ENCODE data around the gene SIDT2.

The SIDT2 gene

DNA sequence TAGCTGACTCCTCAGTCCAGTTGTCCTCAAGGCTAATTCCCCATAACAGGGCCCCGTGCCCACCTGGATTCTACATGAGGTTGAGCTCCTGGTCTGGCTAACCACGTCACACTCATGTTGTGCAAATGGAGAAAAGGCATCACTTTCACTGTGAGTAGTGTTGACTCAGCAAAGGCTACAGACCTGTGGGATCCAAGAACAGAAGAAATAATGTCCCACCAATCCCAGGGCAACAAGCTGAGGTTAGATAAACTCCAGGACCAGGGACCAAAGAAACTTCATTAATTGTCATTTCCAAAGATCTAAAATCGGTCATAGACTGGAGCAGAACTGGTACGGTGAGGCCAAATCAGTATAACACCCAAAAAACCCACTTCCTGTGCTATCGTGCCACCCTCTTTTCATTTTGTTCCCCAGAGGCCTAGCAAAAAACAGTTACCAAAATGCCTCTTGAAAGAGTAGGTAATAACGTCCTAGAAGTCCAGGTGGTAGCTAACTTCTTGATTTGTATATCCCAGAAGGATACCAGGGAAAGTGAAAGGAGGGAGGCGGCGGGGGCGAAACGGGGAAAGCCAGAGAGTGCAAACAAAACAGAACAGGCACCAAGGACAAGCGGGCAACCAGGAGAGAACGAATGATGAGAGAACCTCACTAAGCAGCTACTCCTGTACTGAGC, 51.9 kb downstream of the SIDT2 start:
- peak overlapping the region; percentile 93 to 99 for H3K4me3 Mint-ChIP-seq
- peaks cover 53 to 61% of the 10 kb centered on the region in 2 donors for H3K4me1 Mint-ChIP-seq (ENCODE audit: low read depth in 2 of 2)
- no peaks in the 10 kb centered on the region for H3K9me3 Mint-ChIP-seq
- peak; percentile 46 to 54 (median 49) for DNase-seq
- peaks cover 69% of the 10 kb centered on the region for H3K36me3 Mint-ChIP-seq (ENCODE audit: insufficient read depth)
- H3K27ac Mint-ChIP-seq: peak overlapping the region; percentile 92 to 96
- H3K27me3 Mint-ChIP-seq: no peaks in the 10 kb centered on the region
- peak; percentile 63 for ATAC-seq (replicated peaks)

DNA sequence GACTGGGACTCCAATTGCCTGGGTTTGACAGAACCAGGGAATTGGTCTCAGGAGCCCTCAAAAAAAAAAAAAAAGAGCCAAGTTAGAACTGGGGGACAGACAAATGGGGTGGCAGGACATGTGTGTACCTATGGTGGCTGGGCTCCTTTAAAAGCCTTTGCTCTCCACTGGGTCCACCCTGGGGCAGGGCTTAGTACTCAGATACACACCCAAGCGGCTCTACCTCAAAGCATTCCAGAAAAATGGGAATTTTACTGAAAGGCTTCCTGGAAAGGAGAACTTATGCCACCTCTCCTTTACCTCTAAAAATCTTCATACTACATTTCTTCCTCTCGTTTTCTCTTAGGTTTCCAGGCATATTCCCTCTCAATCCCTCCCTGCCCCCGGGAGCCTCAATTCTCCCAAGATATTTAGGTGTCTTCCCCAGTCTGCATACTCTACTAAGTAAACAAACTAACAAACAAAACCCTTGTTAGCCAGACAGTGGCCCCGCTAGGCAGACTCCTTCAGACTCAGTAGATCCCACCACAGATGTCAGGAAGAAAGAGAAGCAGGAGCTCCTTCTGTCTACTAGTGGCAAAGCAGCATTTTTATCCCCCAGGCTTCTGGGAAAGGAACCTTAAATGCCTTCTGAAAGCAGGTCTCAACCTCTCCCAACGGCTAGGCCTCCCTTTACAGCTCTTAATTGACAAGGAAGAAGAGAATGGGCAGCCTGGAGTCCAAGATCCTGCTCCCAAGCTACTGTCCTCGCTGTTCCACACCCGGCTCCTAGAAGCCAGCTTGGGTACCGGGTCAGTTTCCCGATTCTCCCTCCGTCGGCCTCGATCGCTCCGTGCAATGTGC, 52.7 kb downstream of the SIDT2 start:
- peaks cover 62% of the 10 kb centered on the region for H3K36me3 Mint-ChIP-seq (ENCODE audit: insufficient read depth)
- DNase-seq (no peak), ATAC-seq (replicated peaks) (no peak)
- peak overlapping the region; percentile 93 to 99 for H3K4me3 Mint-ChIP-seq
- H3K27me3 Mint-ChIP-seq: no peaks in the 10 kb centered on the region
- no peaks in the 10 kb centered on the region for H3K9me3 Mint-ChIP-seq
- peak overlapping the region; percentile 92 to 96 for H3K27ac Mint-ChIP-seq
- H3K4me1 Mint-ChIP-seq (ENCODE audit: low read depth in 2 of 2): peaks cover 52 to 59% of the 10 kb centered on the region in 2 donors

DNA sequence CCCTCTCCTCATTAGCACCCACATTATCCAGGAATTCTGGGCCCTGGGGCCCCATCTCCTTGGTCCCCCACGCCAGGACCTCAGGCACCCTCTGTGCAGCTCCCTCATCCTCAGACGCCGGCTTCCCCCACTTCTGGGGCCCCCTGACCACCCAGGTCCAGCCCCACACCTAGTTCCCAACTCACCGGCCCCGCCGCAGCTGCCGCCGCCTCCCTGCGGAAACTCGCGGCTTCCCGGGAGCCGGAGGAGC, 53.2 kb downstream of the SIDT2 start, which contains the start of gene PCSK7:
Gene PCSK7 (minus strand): TSS at position 232 of the 250 bp plus-strand sequence. CDS start 2,229 bp downstream, outside the sequence.
- Mint-ChIP-seq H3K4me1 (ENCODE audit: low read depth in 2 of 2) (peaks cover 48 to 54% of the 10 kb centered on the region in 2 donors), H3K9me3 (no peaks in the 10 kb centered on the region), H3K27me3 (no peaks in the 10 kb centered on the region), H3K4me3 (peak within 1 kb of the TSS; percentile 93 to 99), H3K27ac (peak within 1 kb of the TSS; percentile 92 to 96), H3K36me3 (ENCODE audit: insufficient read depth) (peaks cover 56% of the 10 kb centered on the region)
- ATAC-seq (replicated peaks) (no peak), DNase-seq (peak in 1 of 3 experiments; percentile 41)

GRCh38 chr11:117232092-117232878, 53.7 kb downstream of the SIDT2 start, which contains the start of gene RNF214:
Gene RNF214, plus strand, starts transcription at chr11:117232671. Its CDS starts 1,602 bp downstream, at chr11:117234273.
- DNase-seq (peak; percentile 53 to 65 (median 64)), ATAC-seq (replicated peaks) (peak; percentile 77)
- no peaks in the 10 kb centered on the region for H3K9me3 Mint-ChIP-seq
- H3K4me3 Mint-ChIP-seq: peak within 1 kb of the TSS; percentile 93 to 99
- no peaks in the 10 kb centered on the region for H3K27me3 Mint-ChIP-seq
- H3K27ac Mint-ChIP-seq: peak within 1 kb of the TSS; percentile 92 to 96
- H3K4me1 Mint-ChIP-seq (ENCODE audit: low read depth in 2 of 2): peaks cover 43 to 50% of the 10 kb centered on the region in 2 donors
- H3K36me3 Mint-ChIP-seq (ENCODE audit: insufficient read depth): peaks cover 51% of the 10 kb centered on the region

DNA sequence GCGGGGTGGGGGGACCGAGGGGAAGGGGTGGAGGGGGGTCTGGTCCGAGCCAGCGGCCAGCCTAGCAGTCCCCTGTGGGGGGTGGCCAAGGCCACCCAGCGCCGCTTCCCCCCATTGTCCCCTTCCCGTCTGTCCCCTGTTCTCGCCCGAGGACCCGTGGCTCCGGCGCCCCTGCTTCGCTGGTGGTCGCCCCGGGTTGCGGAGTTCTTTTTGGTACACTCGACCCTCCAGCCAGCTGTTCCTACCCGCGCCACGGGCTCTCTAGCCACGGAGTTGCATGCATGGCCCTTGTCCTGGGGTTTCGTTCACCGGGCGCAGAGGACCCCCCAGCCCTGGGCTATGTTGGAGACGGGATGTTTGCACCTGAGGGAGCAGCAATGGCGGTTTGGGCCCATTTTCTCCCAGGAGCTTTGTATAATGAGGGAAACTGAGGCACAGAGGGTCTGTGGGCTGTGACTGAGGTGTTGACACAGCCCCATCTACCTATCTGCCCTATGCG, 54.4 kb downstream of the SIDT2 start:
- ATAC-seq (replicated peaks) (no peak), DNase-seq (peak in 1 of 3 experiments; percentile 11)
- H3K36me3 Mint-ChIP-seq (ENCODE audit: insufficient read depth): peaks cover 46% of the 10 kb centered on the region
- peak overlapping the region; percentile 84 to 87 for H3K4me3 Mint-ChIP-seq
- H3K27ac Mint-ChIP-seq: peak overlapping the region; percentile 67 to 96
- no peaks in the 10 kb centered on the region for H3K27me3 Mint-ChIP-seq
- no peaks in the 10 kb centered on the region for H3K9me3 Mint-ChIP-seq
- H3K4me1 Mint-ChIP-seq (ENCODE audit: low read depth in 2 of 2): peaks cover 42 to 50% of the 10 kb centered on the region in 2 donors

DNA sequence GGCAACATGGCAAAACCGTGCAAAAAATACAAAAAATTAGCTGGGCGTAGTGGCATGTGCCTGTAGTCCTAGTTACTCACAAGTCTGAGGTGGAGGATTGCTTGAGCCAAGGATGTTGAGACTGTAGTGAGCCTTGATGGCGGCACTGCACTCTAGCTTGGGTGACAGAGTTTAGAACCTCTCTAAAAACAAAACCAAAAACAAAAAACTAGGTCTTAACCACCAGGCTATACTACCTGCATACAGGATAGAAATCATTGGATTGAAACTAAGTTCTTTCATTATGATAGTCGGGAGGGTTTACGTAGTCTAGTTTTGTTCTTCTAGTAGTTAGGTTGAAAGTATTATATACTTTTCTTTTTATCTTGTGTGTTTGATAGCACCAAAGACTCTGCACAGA, 59.7 kb downstream of the SIDT2 start:
- H3K27me3 Mint-ChIP-seq: no peaks in the 10 kb centered on the region
- H3K9me3 Mint-ChIP-seq: no peaks in the 10 kb centered on the region
- ATAC-seq (replicated peaks): no peak
- no peak for DNase-seq
- H3K4me3 Mint-ChIP-seq: no peak overlapping the region
- no peak overlapping the region for H3K27ac Mint-ChIP-seq
- H3K4me1 Mint-ChIP-seq (ENCODE audit: low read depth in 2 of 2): peaks cover 6 to 10% of the 10 kb centered on the region in 2 donors
- peaks cover 28% of the 10 kb centered on the region for H3K36me3 Mint-ChIP-seq (ENCODE audit: insufficient read depth)

DNA sequence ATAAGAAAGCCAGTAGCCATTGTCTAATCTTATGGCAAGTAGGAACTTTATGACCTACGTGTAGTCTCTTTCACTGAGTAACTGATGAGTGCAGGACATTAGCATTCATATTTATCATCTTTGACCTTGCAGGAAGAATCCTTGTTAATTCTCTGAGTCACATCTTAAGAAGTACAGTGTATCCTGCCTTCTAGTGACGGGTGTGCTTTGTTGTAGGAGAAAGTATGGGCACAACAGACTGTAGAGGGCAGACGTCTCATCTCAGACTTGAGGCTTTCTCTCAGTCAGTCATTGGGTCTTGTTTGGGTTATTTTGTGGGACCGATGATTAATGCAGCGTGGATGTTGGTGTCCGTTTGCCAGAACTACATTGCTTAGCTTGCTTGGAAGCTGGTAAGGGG, 60.8 kb downstream of the SIDT2 start:
- ATAC-seq (replicated peaks): no peak
- H3K4me1 Mint-ChIP-seq (ENCODE audit: low read depth in 2 of 2): no peaks in the 10 kb centered on the region
- H3K4me3 Mint-ChIP-seq: no peak overlapping the region
- no peak for DNase-seq
- peaks cover 31% of the 10 kb centered on the region for H3K36me3 Mint-ChIP-seq (ENCODE audit: insufficient read depth)
- no peak overlapping the region for H3K27ac Mint-ChIP-seq
- no peaks in the 10 kb centered on the region for H3K9me3 Mint-ChIP-seq
- no peaks in the 10 kb centered on the region for H3K27me3 Mint-ChIP-seq
